ENCODE data around the gene TNS4.
A peak's percentile ranks its signal among the peaks of the same experiment; 100 is the strongest.

TNS4 gene

DNA sequence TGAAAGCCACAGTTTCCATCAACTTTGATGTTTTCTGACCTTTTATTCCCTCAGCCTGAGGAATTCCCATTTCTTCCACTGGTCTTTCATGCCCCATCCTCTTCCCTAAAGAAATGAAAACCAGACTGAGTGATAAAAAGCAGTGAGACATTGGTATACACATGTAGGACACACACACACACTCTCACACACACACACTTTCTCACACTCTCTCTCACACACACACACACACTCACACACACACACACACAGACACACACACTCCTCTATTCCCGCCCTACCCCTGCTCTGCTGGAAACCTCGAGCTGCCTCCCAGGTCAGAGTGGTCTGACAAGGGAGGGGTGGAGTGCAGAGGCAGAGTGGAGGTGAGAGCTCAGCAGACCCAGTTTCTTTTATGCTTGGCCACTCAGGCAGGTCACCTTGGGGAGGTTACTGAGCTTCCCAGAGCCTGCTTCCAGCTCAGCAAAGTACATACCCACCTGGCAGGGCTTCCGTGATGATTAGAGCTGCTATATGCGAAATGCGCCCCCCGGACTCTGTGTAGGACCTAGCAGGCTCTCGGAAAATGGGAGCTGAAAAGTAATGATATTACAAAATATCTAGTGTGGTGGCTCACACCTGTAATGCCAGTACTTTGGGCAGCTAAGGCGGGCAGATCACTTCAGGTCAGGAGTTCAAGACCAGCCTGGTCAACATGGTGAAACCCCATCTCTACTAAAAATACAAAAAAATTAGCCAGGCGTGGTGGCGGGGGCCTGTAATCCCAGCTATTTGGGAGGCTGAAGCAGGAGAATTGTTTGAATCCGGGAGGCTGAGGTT, 33.2 kb upstream of the TNS4 start:
- no peak for DNase-seq

DNA sequence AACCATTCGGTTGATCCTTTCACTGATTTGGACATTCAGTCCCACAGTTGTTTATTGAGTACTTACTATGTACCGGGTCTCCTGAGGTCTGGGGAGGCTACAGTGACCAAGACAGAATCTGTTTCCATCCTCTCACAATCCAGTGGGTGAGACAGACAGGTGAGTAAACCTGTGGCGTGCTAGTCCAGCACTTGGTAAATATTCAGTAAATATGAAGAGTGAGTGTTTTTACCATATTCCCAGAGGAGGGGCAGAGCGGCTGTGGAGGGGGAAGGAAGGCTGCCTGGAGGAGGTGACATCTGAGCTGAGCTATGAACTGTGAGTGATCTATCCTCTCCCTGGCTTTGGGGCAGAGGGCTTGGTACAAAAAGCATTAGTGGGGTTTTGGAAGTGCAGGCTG, 32.5 kb upstream of the TNS4 start:
- no peak for DNase-seq

DNA sequence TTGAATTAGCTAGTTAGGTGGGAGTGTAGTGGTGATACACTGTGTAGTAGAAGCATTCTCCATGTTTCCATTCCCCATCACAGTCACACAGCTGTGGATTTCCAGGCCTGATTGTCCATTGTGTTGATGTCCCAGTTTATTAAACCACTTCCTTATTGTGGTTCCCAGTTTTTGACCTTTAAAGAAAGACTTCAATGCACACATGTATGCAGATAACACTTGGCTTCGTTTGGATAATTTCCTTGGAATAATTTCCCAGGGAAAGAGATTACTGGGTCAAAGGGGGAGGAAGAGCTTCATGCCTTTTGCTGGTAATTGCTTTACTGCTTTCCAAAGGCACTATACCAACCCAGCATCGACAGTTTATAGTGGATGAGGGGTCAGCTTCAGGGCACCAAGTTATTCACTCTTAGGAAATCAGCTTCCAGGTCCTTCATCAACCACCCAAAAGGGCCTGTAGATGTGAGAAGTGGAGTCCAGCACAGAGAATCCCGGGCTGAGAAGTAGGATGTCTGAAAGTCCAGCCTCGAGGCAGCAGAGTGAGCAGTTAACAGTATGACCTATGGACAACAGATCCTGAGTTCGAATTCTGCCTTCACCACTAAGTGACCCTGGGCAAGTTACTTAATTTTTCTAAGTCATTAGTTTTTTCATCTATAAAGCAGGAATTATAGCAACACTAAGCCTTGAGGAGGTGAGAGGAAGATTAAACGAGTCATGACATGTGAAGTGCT, 31.3 kb upstream of the TNS4 start:
- DNase-seq, result no peak

DNA sequence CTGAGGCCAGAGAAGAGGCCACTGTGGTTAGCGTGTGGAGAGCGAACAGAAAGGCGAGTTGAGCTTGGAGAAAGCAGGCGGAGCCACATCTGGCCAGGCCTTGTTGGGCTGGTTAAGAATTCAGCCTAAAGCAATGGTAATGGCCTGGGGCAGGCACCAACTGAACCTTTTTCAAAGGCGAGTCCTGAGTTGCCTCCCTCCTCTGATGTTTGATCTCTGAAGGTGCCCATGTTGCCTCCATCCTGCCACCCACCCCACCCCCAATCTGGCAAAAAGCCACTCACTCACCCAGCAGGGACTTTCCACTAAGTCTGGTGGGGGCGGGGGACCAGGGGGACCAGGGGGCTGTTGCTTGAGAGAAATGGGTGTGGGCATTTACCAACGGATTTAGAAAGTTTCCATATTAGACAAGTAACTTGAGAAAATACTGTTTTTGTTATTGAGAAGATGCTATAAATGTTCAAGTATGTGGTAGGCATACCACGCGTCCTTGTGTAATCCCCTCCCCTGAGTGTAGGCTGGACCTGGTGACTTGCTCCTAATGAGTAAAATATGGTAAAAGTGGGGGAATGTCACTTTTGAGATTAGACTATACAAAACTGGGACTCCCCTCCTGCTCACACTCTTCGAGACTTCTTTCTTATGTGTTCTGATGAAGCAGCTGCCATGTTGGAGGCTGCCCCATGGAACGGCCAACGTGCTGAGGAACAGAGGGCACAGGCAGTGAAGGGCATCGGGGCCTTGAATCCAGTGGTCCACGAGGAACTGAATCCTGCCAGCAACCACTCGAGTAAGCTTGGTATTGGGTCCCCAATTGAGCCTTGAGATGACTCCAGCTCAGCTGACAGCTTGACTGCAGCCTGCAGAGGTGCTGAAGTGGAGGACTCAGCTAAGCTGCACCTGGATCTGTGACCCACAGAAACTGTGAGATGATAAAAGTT, 29.9 kb upstream of the TNS4 start:
- DNase-seq, result peak; percentile 78

DNA sequence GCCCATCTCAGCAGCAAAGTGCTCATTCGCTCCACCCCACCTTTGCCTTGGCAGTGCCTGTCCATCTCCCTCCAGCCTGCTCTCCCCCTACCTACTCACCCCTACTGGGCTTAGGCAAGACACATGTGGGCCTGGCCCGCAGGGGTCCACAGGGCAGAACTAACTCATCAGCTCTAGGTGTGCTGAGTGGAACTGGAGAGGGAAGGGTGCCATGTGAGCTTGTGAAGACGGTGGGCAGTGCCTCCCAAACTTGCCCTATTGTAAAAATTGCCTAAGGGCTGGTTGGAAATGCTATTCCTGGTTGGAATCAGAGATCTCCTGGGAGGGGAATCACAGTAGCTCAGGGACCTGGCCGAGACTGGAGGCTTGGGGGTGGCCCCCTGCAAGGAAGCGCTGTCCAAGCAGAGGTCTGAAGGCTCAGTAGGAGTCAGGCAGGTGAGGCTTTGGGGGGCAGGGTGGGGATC, 29.1 kb upstream of the TNS4 start:
- DNase-seq, result no peak

DNA sequence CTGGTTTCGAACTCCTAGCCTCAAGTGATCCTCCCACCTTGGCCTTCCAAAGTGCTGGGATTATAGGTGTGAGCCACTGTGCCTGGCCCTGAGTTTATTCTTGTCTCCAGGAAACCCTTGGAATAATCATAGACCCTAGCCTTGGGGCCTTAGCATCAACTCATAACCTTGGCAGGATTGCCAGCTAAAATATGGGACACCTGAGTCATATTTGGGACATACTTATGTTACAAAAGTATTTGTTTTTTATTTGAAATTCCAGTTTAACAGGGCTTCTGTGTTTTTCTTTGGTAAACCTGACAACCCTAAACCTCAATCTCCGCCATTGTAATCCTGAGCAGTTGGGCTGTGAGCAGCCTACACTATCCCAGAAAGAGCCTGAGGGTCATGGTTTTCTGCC, 28.6 kb upstream of the TNS4 start:
- no peak for DNase-seq

DNA sequence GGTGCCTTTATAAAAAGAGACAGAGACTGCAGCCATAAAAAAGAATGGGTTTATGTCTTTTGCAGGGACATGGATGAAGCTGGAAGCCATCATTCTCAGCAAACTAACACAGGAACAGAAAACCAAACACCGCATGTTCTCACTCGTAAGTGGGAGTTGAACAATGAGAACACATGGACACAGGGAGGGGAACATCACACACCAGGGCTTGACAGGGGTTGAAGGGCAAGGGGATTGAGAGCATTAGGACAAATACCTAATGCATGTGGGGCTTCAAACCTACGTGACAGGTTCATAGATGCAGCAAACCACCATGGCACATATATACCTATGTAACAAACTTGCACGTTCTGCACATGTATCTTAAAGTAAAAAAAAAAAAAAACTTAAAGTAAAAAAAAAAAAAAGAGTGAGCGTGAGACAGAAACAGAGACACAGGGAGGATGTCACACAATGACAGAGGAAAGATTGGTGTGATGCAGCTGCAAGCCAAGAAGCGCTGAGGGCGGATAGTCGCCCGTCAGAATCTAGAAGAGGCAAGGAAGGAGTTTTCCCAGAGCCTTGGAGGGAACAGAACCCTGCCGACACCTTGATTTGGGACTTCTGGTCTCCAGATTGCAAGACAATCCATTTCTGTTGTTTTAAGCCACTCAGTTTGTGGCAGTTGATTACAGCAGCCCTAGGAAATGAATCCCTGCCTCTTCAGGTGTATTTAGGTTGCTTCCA, 27.4 kb upstream of the TNS4 start:
- DNase-seq, result no peak

DNA sequence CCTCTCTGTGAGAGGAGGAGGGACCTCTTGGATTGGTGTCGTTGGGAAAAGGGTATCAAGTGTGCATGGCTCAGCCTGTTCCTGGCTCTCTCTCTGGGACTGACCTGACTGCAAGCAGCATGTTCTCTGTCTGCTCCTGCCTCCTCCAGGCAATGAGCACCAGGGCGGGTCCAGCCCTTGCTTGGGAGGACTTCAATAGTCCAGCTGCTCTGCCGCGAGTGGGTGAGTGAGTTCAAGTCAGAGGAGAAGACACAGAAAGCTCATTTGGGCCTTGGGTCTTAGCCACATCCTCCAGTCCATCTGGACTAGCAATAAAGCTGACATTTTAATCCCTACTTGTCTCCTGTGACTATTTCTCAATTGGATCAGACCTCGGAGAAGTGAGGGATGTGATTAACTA, 25.2 kb upstream of the TNS4 start:
- DNase-seq, result no peak

DNA sequence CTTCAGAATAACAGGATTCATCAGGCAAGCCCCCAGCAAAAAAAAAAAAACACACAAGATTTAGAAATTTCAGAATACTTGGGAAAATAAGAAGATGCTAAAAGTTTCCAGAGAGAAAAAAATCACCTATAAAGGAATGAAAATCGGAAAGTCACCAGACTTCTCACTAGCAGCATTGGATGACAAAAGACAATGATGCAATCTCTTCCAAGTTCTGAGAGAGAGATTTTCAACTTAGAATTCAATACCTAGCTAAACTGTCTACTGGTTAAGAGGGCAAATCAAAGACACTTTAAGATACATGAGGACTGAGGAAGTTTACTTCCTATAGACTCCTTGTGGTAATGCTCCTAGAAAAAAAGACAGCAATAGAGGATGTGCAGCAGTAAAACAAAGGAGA, 23.9 kb upstream of the TNS4 start:
- DNase-seq, result no peak

DNA sequence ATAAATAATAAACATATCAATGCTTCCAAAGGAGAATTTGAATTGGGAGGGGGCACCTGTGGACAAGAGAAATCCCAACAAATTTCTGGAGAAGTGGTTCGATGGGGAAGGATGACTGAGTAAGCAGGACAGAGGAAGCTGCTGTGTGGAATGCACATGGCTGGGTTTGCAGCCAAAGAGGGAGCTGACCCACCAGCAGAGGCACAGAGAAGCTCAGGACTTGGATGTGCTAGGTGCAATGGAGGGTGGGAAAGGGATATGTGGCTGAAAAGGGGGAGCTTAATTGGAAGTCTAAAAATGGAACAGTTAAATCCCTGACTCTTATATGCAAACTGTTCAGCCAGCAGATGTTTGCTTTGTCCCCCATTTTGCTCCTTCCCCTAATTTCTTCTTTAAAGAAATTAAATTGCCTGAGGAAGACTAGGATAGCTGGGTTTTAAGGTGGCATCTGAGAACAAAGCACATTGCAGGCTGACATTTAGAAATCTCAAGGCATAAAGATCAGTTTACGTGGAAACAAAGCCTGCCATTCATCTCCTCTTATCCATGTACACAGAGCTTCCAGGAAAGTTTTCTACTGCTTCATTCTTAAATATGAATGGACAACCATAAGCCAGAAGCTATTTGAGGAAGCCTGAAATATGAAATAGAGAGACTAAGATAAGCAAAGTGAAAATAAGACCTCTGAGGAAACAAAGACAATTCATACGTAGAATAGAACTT, 23.0 kb upstream of the TNS4 start:
- no peak for DNase-seq

DNA sequence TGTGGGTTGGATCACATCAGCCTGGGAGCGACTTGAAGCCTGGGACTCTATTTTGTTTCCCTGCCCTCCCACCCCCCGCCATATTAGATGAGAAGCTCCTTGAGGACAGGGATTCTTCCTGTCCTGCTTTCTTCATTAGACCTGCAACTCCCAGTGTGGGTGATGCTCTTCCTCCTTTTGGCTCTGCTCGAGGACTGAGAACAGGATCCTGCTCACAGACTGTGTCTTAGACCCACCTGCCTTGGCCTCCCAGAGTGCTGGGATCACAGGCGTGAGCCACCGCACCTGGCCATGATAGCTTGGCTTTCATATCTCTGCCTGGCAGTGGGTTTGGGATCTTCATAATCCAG, 21.5 kb upstream of the TNS4 start:
- DNase-seq, result no peak

DNA sequence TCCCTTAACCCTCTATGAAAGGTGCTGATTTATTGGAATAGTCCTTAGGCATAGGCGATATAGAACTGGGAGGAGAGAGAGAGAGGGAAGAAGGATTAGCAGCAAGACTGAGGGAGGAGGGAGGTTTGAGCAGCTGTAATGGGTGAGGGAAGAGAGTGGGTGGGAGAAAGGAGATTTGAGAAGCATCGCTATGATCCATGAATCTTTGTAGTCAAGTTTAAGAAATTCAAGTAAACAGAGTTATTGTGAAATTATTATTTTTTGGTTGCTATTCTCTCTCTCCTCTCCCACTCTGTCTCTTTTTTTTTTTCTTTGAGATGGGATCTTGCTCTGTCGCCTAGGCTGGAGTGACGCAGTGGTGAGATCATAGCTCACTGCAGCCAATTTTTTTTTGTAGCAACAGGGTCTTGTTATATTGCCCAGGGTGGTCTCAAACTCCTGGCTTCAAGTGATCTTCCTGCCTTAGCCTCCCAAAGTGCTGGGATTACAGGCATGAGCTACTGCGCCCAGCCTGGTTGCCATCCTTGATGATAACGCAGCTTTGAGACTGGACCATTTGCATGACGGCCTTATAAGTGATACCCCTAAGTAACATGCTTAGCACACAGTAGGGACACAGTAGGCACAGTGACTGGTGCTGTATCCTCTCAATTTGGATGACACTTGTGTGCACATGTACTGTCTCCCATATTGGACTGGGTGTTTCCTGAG, 21.0 kb upstream of the TNS4 start:
- no peak for DNase-seq

DNA sequence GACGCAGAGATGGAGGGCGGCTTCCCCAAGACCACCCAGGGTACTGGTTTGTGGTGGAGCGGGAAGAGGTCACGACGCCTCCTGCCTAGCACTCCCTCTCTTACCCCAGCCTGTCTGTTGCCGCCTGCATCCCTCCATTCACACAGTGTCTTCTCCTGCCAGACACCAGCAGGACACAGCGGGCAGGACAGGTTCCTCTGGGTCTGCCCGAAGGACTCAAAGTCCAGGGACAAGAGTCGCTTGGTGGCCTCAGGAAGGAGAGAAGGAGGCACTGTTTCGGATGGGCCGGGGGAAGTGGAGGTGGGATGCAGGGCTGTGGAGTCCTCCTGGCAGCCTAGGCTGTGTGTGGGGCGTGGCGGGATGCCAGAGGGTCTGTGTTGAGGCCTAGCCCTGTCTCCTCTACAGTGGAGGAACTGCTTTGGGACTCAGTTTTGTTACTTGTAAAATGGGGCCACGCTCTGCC, 19.6 kb upstream of the TNS4 start:
- DNase-seq, result no peak

DNA sequence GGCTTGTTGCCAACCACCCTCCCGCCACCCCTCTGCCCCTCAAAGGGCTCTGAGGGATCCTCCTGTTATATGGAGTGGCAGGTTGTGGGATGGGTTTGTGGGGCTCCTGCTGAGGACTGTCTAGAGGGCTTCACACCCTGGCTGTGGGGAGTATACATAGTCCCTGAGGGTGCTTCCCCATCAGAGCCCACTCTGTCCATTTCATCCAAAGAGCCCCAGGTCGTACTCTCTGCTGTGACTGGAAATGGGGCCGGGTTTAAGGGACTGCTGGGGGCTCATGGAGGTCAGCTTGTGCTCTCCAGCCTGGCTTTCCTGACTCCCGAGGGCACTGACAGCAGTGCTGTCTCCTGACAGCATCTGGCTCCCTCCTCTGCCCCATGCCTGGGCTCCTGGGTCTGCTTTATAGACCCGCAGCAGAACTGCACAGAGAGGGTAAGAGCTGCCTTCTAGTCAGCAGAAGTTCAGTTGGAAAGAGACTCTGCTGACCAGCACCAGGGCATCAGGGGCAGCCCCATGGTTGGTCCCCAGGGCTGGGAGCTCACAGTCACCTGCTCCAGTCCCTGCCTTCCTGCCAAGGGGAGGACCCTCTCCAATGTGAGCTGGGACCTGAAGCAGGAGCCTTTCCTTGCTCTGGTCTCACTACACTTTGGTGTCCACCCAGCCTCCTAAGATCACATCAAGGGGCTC, 17.8 kb upstream of the TNS4 start:
- DNase-seq, result no peak

DNA sequence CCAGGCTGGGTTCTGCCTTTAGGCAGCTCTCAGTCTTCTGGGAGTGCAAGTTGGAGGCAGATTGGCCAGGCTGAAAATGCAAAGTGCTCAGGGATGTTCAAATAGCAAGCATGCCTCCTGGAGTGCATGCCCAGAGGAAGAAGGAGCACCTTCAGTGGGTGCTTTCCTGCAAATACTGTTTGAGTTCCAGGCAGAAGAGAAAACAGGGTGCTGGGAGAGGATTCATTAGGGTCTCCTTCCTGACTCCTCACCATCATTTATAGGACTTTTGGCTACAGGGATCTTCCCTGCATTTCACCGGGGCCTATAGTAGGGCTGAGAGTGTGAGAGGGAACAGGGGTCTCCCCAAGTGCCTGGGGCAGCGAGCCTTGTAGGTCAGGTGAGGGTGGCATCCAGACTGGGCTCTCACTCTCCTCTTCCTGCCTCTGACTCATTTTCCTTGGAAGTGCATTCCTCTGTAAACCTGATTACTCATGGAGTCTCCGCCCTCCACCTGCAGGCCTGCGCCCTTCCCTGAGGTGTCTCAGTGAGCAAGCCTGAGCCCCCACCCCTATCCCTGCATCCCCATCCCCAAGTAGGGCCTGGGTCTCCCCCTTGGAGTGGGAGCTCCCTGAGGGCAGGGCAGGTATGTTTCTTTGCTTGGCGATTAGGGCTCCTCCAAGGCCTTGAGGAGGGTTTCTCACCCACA, 17.1 kb upstream of the TNS4 start:
- DNase-seq, result no peak

DNA sequence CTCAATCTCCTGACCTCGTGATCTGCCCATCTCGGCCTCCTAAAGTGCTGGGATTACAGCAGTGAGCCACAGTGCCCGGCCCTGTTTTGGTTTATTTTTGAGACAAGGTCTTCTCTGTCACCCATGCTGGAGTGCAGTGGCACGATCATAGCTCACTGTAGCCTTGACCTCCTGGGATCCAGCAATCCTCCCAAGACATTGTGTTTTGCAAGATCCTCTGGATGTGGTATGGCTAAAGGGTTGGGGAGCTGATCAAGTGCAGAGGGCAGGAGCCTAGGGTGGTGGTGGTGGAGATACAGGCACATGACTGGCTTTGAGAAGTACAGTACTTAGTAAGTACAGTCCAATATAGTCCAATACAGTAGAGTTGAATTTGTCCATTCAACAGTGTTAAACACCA, 16.6 kb upstream of the TNS4 start:
- DNase-seq, result no peak

DNA sequence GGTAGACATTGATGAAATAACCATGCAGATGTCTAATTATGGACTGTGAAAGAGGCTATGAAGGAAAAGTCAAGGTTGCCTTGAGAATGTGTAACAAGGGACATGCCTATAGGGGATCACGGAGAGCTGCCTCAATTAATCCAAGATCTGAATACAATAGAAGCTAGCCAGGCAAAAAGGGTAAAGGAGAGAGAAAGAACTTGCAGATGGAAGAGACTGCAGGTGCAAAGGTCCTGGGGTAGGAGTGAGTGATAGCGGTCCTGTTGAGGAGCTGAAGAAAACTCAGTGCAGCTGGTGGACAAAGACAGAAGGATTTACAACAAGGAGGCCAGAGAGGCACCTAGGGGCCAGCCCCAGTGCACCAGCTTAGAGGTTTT, 15.9 kb upstream of the TNS4 start:
- DNase-seq, result no peak

DNA sequence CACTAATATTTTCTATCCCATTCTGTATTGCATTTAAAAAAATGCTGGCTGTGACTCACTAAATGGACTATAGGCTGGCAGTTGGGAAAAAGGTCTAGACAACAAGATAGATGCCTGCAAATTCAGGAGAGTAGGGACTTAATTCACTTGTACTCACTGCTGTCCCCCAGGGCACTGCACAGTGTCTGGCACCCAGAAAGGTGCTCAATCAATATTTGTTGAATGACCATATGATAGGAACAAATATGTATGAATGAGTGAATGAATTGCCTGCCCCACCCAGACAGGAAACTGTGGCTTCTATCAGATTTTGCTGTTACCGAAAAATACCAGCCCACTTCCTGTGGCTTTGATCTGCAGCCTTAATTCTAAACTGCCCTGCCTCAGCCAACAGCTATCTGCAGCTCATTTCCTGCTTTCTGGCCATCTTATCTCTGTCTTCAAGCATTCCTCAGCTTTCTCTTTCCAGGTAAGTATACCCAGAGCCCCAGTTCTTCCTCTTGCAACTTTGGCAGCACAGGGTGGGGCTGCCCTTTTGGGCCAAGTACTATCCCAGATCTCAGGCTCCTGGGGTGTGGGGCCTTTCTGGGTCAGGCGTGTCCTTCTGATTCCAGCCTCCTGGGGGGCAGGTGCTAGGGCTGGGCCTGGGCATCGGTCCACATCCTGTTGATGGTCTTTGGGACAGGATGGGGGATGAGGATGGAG, 15.3 kb upstream of the TNS4 start:
- peak; percentile 49 for DNase-seq

DNA sequence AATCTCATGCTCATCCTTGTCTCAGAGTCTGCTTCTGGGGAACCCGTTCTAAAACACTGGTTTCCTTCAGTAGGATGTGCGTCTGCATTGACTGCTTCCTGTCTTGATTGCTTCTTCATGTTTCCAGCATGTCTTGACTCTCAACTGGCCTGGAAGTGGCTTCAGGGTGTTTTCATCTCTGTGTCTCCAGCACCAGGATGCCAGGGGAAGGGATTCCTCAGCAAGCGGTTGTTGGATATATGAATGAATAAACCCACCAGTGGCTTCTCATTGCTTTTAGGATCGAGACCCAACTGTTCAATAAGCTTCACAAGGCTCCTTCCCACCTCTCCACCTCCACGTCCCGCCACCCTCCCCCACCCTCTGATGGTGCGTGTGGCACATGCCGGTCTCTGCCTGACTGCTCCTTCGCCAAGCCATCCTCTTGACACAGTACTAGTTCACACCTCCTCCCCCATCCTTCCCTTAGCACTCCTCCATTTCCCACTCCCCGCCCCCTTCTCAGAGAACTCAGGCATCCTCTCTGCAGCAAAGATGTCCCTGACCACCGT, 14.1 kb upstream of the TNS4 start:
- DNase-seq, result peak; percentile 16

Measured in activated T-cell treated with anti-CD3 and anti-CD28 coated beads for 4 hours (primary cell).